Caco-2 (cell line): ENCODE data around the gene SPSB4. TPM values are rescaled to one million over a fixed set of nuclear protein-coding genes. Genes with fewer than 3 reads are reported as not detected.

Experiments
- BruUV-seq: library from RNA; stranded (reverse); fragments of 400-500 nt; replicated peaks from 2 replicates; lab custom pipeline; 2021; lab: Mats Ljungman, UMichigan
- CTCF ChIA-PET: fragments of 300-600 bp; sonication (Branson Sonifier 250); formaldehyde crosslinking; loops from one replicate; lab custom pipeline; 2022; ENCODE audit warnings: antibody characterized with exemption; lab: Charles Lee
- POLR2A ChIA-PET: fragments of 300-600 bp; sonication (Branson Sonifier 250); formaldehyde crosslinking; loops from one replicate; lab custom pipeline; 2022; ENCODE audit warnings: antibody characterized with exemption; lab: Charles Lee
- DNase-seq, 2 experiments: peaks; one replicate each; pipeline versions ENCODE4 v3.0.0 to v3.0.0-alpha.2; 2020 to 2022
- H3K27me3 ChIP-seq: replicated peaks from 2 replicates; pipeline ENCODE4 v1.6.0; 2011; ENCODE audit warnings: low read length; ENCODE audit not compliant: control insufficient read depth, insufficient read depth
- H3K36me3 ChIP-seq: 2 replicates; pipeline ENCODE4 v1.5.1; 2011; ENCODE audit warnings: low read length; ENCODE audit not compliant: control insufficient read depth, insufficient read depth
- H3K4me1 ChIP-seq: fragments of 250-450 bp; sonication (Bioruptor Pico); 2 replicates; pipeline ENCODE4 v1.5.1; 2020; ENCODE audit warnings: mild to moderate bottlenecking
- H3K4me3 ChIP-seq: 2 replicates; pipeline ENCODE4 v1.5.1; 2011; ENCODE audit warnings: low read depth, mild to moderate bottlenecking, control low read depth, low read length
- H3K9me3 ChIP-seq: fragments of 250-450 bp; sonication (Bioruptor Pico); 2 replicates; pipeline ENCODE4 v1.5.1; 2020; ENCODE audit warnings: mild to moderate bottlenecking, moderate library complexity
- H3K27ac Mint-ChIP-seq: one replicate; pipeline ENCODE4 v1.8.0; 2022; ENCODE audit warnings: mixed read lengths; ENCODE audit not compliant: unreplicated experiment
- H3K27me3 Mint-ChIP-seq: one replicate; pipeline ENCODE4 v1.8.0; 2022; ENCODE audit warnings: mixed read lengths; ENCODE audit not compliant: insufficient read depth, unreplicated experiment
- H3K36me3 Mint-ChIP-seq: one replicate; pipeline ENCODE4 v1.8.0; 2022; ENCODE audit warnings: mild to moderate bottlenecking, mixed read lengths; ENCODE audit not compliant: insufficient read depth, unreplicated experiment
- H3K4me1 Mint-ChIP-seq: one replicate; pipeline ENCODE4 v1.8.0; 2022; ENCODE audit warnings: low read depth, mixed read lengths; ENCODE audit not compliant: unreplicated experiment
- H3K4me3 Mint-ChIP-seq: one replicate; pipeline ENCODE4 v1.8.0; 2022; ENCODE audit warnings: mild to moderate bottlenecking, moderate library complexity, mixed read lengths; ENCODE audit not compliant: unreplicated experiment
- H3K9me3 Mint-ChIP-seq: one replicate; pipeline ENCODE4 v1.8.0; 2022; ENCODE audit warnings: mixed read lengths; ENCODE audit not compliant: unreplicated experiment
- intact Hi-C: fragments of 100-400 bp; cut with micrococcal nuclease; formaldehyde crosslinking; loops from one replicate; pipeline ENCODE4 v1.10.0; 2022; ENCODE audit not compliant: unreplicated experiment
- total RNA-seq: library from RNA; stranded (reverse); gene quantifications from 2 replicates; pipeline ENCODE4 v1.2.3, GENCODE V29; 2022
- TF ChIP-seq, protein P1 (sequence below), 2 experiments: fragments of 200-600 bp in 1 of 2; IDR thresholded peaks; 1 replicate in 1 of 2; 2 replicates in 1 of 2; pipeline versions ENCODE4 v1.5.1 to v1.8.0; 2011 to 2022; ENCODE audit warnings: antibody characterized with exemption in 1 of 2, control low read depth in 1 of 2, inconsistent platforms in 1 of 2, low read depth in 1 of 2, low read length in 1 of 2, mild to moderate bottlenecking in 1 of 2, moderate library complexity in 1 of 2; ENCODE audit not compliant: insufficient read depth in 1 of 2, severe bottlenecking in 1 of 2, unreplicated experiment in 1 of 2

Gene SPSB4
- total RNA-seq, 1 experiment from 2014 or later, result not detected

DNA sequence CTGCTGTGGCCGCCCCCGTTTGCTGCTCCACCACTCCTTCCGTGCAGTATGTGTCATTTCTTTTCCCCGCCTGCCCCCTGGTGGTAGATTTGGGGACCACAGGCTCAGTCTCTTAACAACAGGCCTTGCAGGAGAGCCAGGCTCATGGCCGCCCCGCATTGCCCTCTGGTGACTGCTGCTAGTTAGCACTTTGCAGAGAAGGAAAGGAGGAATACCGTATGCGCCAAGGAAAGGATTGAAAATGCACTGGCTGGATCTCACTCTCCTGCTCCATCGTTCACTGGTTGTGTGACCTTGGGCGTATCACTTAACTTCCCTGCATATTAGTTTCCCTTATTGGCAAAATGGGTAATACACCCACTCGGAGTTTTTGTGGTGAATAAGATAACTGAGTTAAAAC lies 141.2 kb downstream of the SPSB4 start:
- Mint-ChIP-seq H3K9me3 (no peaks in the 10 kb centered on the region), H3K27ac (no peak overlapping the region), H3K4me1 (no peaks in the 10 kb centered on the region), H3K4me3 (no peak overlapping the region), H3K27me3 (peaks cover 11% of the 10 kb centered on the region), H3K36me3 (no peaks in the 10 kb centered on the region)
- POLR2A ChIA-PET, result no interaction called here
- intact Hi-C loops, result loop anchor here (1.0 kb wide), 5 partner anchors 36 to 294 kb away; no protein-coding TSS in a partner anchor
- no peak overlapping the region for H3K4me3 ChIP-seq
- no peaks in the 10 kb centered on the region for H3K4me1 ChIP-seq
- H3K36me3 ChIP-seq, result no peaks in the 10 kb centered on the region
- DNase-seq, result peak; percentile 95 to 97
- H3K9me3 ChIP-seq, result no peaks in the 10 kb centered on the region; the same call in 1 of the 2 replicates
- no TSS peak for BruUV-seq
- TF ChIP-seq, protein P1, sequence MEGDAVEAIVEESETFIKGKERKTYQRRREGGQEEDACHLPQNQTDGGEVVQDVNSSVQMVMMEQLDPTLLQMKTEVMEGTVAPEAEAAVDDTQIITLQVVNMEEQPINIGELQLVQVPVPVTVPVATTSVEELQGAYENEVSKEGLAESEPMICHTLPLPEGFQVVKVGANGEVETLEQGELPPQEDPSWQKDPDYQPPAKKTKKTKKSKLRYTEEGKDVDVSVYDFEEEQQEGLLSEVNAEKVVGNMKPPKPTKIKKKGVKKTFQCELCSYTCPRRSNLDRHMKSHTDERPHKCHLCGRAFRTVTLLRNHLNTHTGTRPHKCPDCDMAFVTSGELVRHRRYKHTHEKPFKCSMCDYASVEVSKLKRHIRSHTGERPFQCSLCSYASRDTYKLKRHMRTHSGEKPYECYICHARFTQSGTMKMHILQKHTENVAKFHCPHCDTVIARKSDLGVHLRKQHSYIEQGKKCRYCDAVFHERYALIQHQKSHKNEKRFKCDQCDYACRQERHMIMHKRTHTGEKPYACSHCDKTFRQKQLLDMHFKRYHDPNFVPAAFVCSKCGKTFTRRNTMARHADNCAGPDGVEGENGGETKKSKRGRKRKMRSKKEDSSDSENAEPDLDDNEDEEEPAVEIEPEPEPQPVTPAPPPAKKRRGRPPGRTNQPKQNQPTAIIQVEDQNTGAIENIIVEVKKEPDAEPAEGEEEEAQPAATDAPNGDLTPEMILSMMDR (IDR thresholded peaks at IDR 0.05; ENCODE audit: insufficient read depth in 1 of 2, low read depth in 1 of 2, low read length in 1 of 2, severe bottlenecking in 1 of 2, unreplicated experiment in 1 of 2), result peak; percentile 98
- no peaks in the 10 kb centered on the region for H3K27me3 ChIP-seq
- CTCF ChIA-PET, result interaction anchor here (0.7 to 1.6 kb wide), 9 partner anchors 10 to 294 kb away, joined by 3 to 13 read pairs (median 3); partner anchors contain the start of gene PXYLP1

GRCh38 chr3:141193066-141193830 lies 142.1 kb downstream of the SPSB4 start:
- H3K4me3 Mint-ChIP-seq, result no peak overlapping the region
- peaks cover 17% of the 10 kb centered on the region for H3K27me3 Mint-ChIP-seq
- Histone ChIP-seq H3K4me1 (no peaks in the 10 kb centered on the region), H3K4me3 (no peak overlapping the region), H3K36me3 (no peaks in the 10 kb centered on the region), H3K9me3 (no peaks in the 10 kb centered on the region; the same call in 1 of the 2 replicates), H3K27me3 (no peaks in the 10 kb centered on the region)
- no peaks in the 10 kb centered on the region for H3K36me3 Mint-ChIP-seq
- no peaks in the 10 kb centered on the region for H3K9me3 Mint-ChIP-seq
- BruUV-seq, result no TSS peak
- H3K4me1 Mint-ChIP-seq, result no peaks in the 10 kb centered on the region
- POLR2A ChIA-PET, result interaction anchor here (0.6 kb wide), 1 partner anchor 40 kb away, joined by 8 read pairs; no protein-coding TSS in a partner anchor
- intact Hi-C loops, result no loop called here
- no peak for DNase-seq
- CTCF ChIA-PET, result interaction anchor here (0.6 to 1.6 kb wide), 3 partner anchors 8 to 271 kb away, joined by 3 to 7 read pairs (median 3); partner anchors contain the start of gene PXYLP1
- TF ChIP-seq, protein P1 (IDR thresholded peaks at IDR 0.05; ENCODE audit: insufficient read depth in 1 of 2, low read depth in 1 of 2, low read length in 1 of 2, severe bottlenecking in 1 of 2, unreplicated experiment in 1 of 2), result no peak
- no peak overlapping the region for H3K27ac Mint-ChIP-seq

Other genes with a start within 250 kb of the SPSB4 start
- gene SLC25A36, start 109.5 kb upstream of the SPSB4 start, total RNA-seq, result 150 and 167 TPM in 2 replicates
- 22.8 and 24.6 TPM in 2 replicates for gene PXYLP1, start 180.5 kb downstream of the SPSB4 start, total RNA-seq